WERI-Rb-1 (cell line): Measurements from ENCODE around the gene GAN.

Experiments used
- DNase-seq: peaks from one replicate; pipeline ENCODE4 v3.0.0-alpha.2; 2020
- H3K27ac ChIP-seq: fragments of 250-450 bp; sonication (Bioruptor Pico); 2 replicates; pipeline ENCODE4 v1.5.1; 2020; ENCODE audit warnings: mild to moderate bottlenecking, moderate library complexity
- H3K27me3 ChIP-seq: fragments of 250-450 bp; sonication (Bioruptor Pico); 2 replicates; pipeline ENCODE4 v1.5.1; 2021; ENCODE audit warnings: mild to moderate bottlenecking, low read depth, moderate library complexity; ENCODE audit not compliant: insufficient read depth, severe bottlenecking
- H3K36me3 ChIP-seq: fragments of 250-450 bp; sonication (Bioruptor Pico); 2 replicates; pipeline ENCODE4 v1.5.1; 2020; ENCODE audit warnings: mild to moderate bottlenecking, moderate library complexity
- H3K4me3 ChIP-seq: 2 replicates; pipeline ENCODE4 v1.5.1; 2011; ENCODE audit warnings: low read depth, mild to moderate bottlenecking, control low read depth, low read length
- H3K9me3 ChIP-seq: fragments of 250-450 bp; sonication (Bioruptor Pico); 2 replicates; pipeline ENCODE4 v1.5.1; 2021; ENCODE audit warnings: mild to moderate bottlenecking, moderate library complexity; ENCODE audit not compliant: severe bottlenecking
- TF ChIP-seq, protein P1 (sequence below): IDR thresholded peaks from 2 replicates; pipeline ENCODE4 v1.5.1; 2011; ENCODE audit warnings: low read depth, mild to moderate bottlenecking, control low read depth, inconsistent platforms, low read length

Gene GAN

GRCh38 chr16:81292936-81293335 lies 21.8 kb upstream of the GAN start:
- no peak for DNase-seq
- Histone ChIP-seq H3K9me3 (no peaks in the 10 kb centered on the region), H3K36me3 (no peaks in the 10 kb centered on the region), H3K27ac (no peak overlapping the region), H3K4me3 (no peak overlapping the region), H3K27me3 (no peaks in the 10 kb centered on the region)
- TF ChIP-seq, protein P1, sequence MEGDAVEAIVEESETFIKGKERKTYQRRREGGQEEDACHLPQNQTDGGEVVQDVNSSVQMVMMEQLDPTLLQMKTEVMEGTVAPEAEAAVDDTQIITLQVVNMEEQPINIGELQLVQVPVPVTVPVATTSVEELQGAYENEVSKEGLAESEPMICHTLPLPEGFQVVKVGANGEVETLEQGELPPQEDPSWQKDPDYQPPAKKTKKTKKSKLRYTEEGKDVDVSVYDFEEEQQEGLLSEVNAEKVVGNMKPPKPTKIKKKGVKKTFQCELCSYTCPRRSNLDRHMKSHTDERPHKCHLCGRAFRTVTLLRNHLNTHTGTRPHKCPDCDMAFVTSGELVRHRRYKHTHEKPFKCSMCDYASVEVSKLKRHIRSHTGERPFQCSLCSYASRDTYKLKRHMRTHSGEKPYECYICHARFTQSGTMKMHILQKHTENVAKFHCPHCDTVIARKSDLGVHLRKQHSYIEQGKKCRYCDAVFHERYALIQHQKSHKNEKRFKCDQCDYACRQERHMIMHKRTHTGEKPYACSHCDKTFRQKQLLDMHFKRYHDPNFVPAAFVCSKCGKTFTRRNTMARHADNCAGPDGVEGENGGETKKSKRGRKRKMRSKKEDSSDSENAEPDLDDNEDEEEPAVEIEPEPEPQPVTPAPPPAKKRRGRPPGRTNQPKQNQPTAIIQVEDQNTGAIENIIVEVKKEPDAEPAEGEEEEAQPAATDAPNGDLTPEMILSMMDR, result no peak

- TF ChIP-seq, protein P1, result no peak
- Histone ChIP-seq H3K27ac (no peak overlapping the region), H3K36me3 (no peaks in the 10 kb centered on the region), H3K4me3 (no peak overlapping the region), H3K9me3 (no peaks in the 10 kb centered on the region), H3K27me3 (no peaks in the 10 kb centered on the region)
- no peak for DNase-seq
These were observed 20.6 kb upstream of the GAN start for GRCh38 chr16:81293909-81294802.

GRCh38 chr16:81296631-81297030 lies 18.1 kb upstream of the GAN start:
- Histone ChIP-seq H3K27me3 (no peaks in the 10 kb centered on the region), H3K4me3 (no peak overlapping the region), H3K36me3 (no peaks in the 10 kb centered on the region), H3K27ac (no peak overlapping the region), H3K9me3 (no peaks in the 10 kb centered on the region)
- no peak for DNase-seq
- TF ChIP-seq, protein P1, result no peak

DNA sequence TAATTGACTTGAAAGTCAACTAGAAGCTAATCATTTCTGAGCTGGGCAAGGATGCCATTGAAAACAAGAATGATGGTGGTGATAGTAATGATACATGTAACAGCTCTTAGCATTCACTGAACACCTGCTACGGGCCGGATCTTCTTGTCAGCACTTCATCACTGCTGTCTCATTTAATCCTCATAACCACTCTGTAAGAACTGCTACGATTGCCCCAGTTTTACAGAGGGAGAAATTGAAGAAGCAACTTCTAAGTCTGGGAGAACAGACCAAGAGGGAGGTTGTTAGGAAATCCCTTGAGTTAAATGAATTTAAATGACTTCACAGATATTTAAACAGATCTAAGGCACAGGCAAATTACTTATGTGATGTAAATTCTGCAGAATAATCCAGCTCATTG lies 7.0 kb upstream of the GAN start:
- Histone ChIP-seq H3K9me3 (no peaks in the 10 kb centered on the region), H3K4me3 (no peak overlapping the region), H3K27me3 (no peaks in the 10 kb centered on the region), H3K36me3 (no peaks in the 10 kb centered on the region), H3K27ac (no peak overlapping the region)
- TF ChIP-seq, protein P1, result no peak
- no peak for DNase-seq

DNA sequence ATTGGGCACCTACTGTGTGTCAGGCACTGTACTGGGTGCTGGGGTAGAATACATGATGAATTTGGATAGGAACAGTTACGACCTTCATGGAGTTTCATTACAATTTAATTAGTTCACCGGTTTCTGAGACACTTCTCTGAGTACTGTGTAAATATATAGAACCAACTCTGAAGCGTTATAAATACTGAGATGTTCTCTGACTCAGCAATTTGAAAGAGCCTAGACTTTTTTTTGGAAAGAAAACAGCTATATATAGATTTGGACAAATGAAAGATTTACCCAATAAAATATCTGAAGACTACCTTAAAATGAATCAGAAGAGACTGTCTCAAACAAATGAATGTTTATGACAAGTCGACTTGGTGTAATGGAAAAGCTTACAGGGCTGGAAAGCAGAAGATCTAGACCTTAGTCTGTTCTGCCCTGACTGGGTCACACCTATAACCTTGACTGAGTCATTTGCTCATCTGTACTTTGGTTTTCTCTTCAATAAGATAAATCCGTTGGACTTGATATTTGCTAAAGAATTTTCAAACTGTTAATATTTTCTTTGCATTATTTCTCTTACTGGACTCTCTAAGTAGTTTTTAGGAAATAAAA lies 4.6 kb upstream of the GAN start:
- H3K4me3 ChIP-seq, result no peak overlapping the region
- TF ChIP-seq, protein P1, result no peak
- no peaks in the 10 kb centered on the region for H3K27me3 ChIP-seq

DNA sequence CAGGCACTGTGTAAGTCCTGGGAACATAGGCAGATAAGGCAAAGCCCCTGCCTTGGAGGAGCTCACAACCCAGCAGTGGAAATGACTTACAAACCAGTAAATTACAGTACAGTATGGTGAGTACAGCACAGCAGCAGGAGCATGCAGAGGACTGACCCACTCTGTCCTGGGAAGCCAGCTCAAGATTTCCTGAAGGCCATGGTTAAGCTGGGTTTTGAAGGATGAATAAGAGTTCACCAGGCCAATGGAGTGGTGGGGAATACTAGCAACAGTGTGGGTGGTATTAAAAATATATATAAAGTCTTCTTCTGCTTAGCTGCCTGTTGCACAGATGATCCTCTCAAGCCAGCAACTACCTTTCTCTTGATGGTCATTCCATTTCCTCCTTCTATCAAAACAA lies 3.0 kb upstream of the GAN start:
- no peak overlapping the region for H3K27ac ChIP-seq
- no peaks in the 10 kb centered on the region for H3K27me3 ChIP-seq
- no peaks in the 10 kb centered on the region for H3K9me3 ChIP-seq
- no peaks in the 10 kb centered on the region for H3K36me3 ChIP-seq
- H3K4me3 ChIP-seq, result no peak overlapping the region
- TF ChIP-seq, protein P1, result no peak
- no peak for DNase-seq

More for the DNA sequence above, 4.6 kb upstream of the GAN start:
- H3K9me3 ChIP-seq, result no peaks in the 10 kb centered on the region
- DNase-seq, result no peak
- H3K36me3 ChIP-seq, result no peaks in the 10 kb centered on the region
- no peak overlapping the region for H3K27ac ChIP-seq
